SK-N-SH (cell line): ENCODE results near the gene AP2A2. TPM values are rescaled to one million over a fixed set of nuclear protein-coding genes. Genes with fewer than 3 reads are reported as not detected.

ENCODE experiments used
- CTCF ChIA-PET: fragments of 300-600, 350-600 bp; formaldehyde crosslinking; extraction: SDS; loops from one replicate; lab custom pipeline; 2021; lab: Yijun Ruan, JAX
- POLR2A ChIA-PET: fragments of 350-600 bp; sonication (Branson Sonifier 250); formaldehyde crosslinking; extraction: SDS; loops from one replicate; lab custom pipeline; 2020; ENCODE audit warnings: antibody characterized with exemption, inconsistent platforms; lab: Yijun Ruan, JAX
- DNase-seq: peaks from one replicate; pipeline ENCODE4 v3.0.0; 2012
- H2AFZ ChIP-seq: fragments of 200-600 bp; sonication (generic); 2 replicates; pipeline ENCODE4 v1.8.1; 2016; ENCODE audit warnings: antibody characterized with exemption, mild to moderate bottlenecking, low read depth
- H3F3A ChIP-seq: fragments of 200-600 bp; sonication (generic); replicated peaks from 2 replicates; pipeline ENCODE3; 2016; ENCODE audit warnings: antibody characterized with exemption, mild to moderate bottlenecking; ENCODE audit not compliant: insufficient read depth
- H3K27ac ChIP-seq, 2 experiments: fragments of 200-500 bp in 1 of 2; fragments of 200-600 bp in 1 of 2; sonication (Bioruptor generic) in 1 of 2; sonication (generic), shearing (Covaris generic) in 1 of 2; 2 replicates each; pipeline versions ENCODE4 v1.5.1 to v1.6.1; 2014 to 2016; ENCODE audit warnings: low read depth in 2 of 2, inconsistent platforms in 1 of 2, low read length in 1 of 2, mild to moderate bottlenecking in 1 of 2, mixed read lengths in 1 of 2
- H3K27me3 ChIP-seq: fragments of 200-600 bp; sonication (generic), shearing (Covaris generic); 2 replicates; pipeline ENCODE4 v1.6.1; 2016; ENCODE audit warnings: mixed run types; ENCODE audit not compliant: insufficient read depth
- H3K36me3 ChIP-seq, 2 experiments: fragments of 200-500 bp in 1 of 2; fragments of 200-600 bp in 1 of 2; sonication (Bioruptor generic) in 1 of 2; sonication (generic) in 1 of 2; replicated peaks in 1 of 2; 2 replicates each; pipeline versions ENCODE3 to v1.5.1; 2014 to 2016; ENCODE audit warnings: low read length in 1 of 2, mild to moderate bottlenecking in 1 of 2; ENCODE audit not compliant: insufficient read depth in 2 of 2, control insufficient read depth in 1 of 2
- H3K4me1 ChIP-seq, 2 experiments: fragments of 200-500 bp in 1 of 2; fragments of 200-600 bp in 1 of 2; sonication (Bioruptor generic) in 1 of 2; sonication (generic), shearing (Covaris generic) in 1 of 2; 2 replicates each; pipeline versions ENCODE4 v1.5.1 to v1.6.1; 2014 to 2016; ENCODE audit warnings: low read depth in 1 of 2, low read length in 1 of 2, mixed run types in 1 of 2; ENCODE audit not compliant: insufficient read depth in 2 of 2, control insufficient read depth in 1 of 2
- H3K4me2 ChIP-seq: fragments of 200-600 bp; sonication (generic), shearing (Covaris generic); 2 replicates; pipeline ENCODE4 v1.6.1; 2017; ENCODE audit warnings: mixed run types
- H3K4me3 ChIP-seq, 2 experiments: fragments of 200-500 bp in 1 of 2; fragments of 200-600 bp in 1 of 2; sonication (Bioruptor generic) in 1 of 2; sonication (generic), shearing (Covaris generic) in 1 of 2; 2 replicates each; pipeline versions ENCODE4 v1.5.1 to v1.8.1; 2014 to 2016; ENCODE audit warnings: low read depth in 2 of 2, inconsistent platforms in 1 of 2, low read length in 1 of 2, mild to moderate bottlenecking in 1 of 2, mixed read lengths in 1 of 2, moderate library complexity in 1 of 2
- H3K79me2 ChIP-seq: fragments of 200-600 bp; sonication (generic); 2 replicates; pipeline ENCODE4 v1.8.1; 2017; ENCODE audit warnings: mild to moderate bottlenecking; ENCODE audit not compliant: insufficient read depth
- H3K9ac ChIP-seq: fragments of 200-600 bp; sonication (generic); 2 replicates; pipeline ENCODE4 v1.6.1; 2017; ENCODE audit warnings: mixed run types
- H3K9me2 ChIP-seq: fragments of 200-600 bp; sonication (generic); 2 replicates; pipeline ENCODE4 v1.6.1; 2017; ENCODE audit warnings: mixed run types
- H3K9me3 ChIP-seq: fragments of 200-600 bp; sonication (generic); 2 replicates; pipeline ENCODE4 v1.6.1; 2017; ENCODE audit warnings: mixed run types, mild to moderate bottlenecking, moderate library complexity
- H4K20me1 ChIP-seq: fragments of 200-600 bp; sonication (generic); 2 replicates; pipeline ENCODE4 v1.6.1; 2017; ENCODE audit warnings: mild to moderate bottlenecking, mixed run types; ENCODE audit not compliant: insufficient read depth
- CTCF ChIP-seq: fragments of 200-600 bp; sonication (generic); IDR thresholded peaks from 2 replicates; pipeline ENCODE4 v1.6.1; 2017; ENCODE audit warnings: antibody characterized with exemption, mild to moderate bottlenecking, moderate library complexity
- ELF1 ChIP-seq: IDR thresholded peaks from 2 replicates; pipeline ENCODE4 v1.4.0; 2012
- EP300 ChIP-seq, 2 experiments: IDR thresholded peaks; 2 replicates each; pipeline versions ENCODE4 v1.4.0 to v1.6.1; 2012; ENCODE audit warnings: borderline replicate concordance in 1 of 2, low read depth in 1 of 2, low read length in 1 of 2
- FOXJ3 ChIP-seq: sonication (generic); formaldehyde crosslinking; IDR thresholded peaks from 2 replicates; pipeline ENCODE4 v1.5.1; 2020; ENCODE audit warnings: mild to moderate bottlenecking, missing genetic modification reagents
- GATA2 ChIP-seq: sonication (generic); formaldehyde crosslinking; IDR thresholded peaks from 2 replicates; pipeline ENCODE4 v1.5.0; 2020; ENCODE audit warnings: mild to moderate bottlenecking, missing genetic modification reagents
- MEF2A ChIP-seq: IDR thresholded peaks from 2 replicates; pipeline ENCODE4 v1.4.0; 2012; ENCODE audit warnings: low read depth, borderline replicate concordance
- NFIC ChIP-seq: IDR thresholded peaks from 2 replicates; pipeline ENCODE4 v1.4.0; 2012; ENCODE audit warnings: borderline replicate concordance
- RCOR1 ChIP-seq: fragments of 150-350 bp; IDR thresholded peaks from 2 replicates; pipeline ENCODE4 v1.6.1; 2017; ENCODE audit warnings: antibody characterized with exemption, low read length
- RXRA ChIP-seq: IDR thresholded peaks from 2 replicates; pipeline ENCODE4 v1.4.0; 2012; ENCODE audit warnings: low read depth, mild to moderate bottlenecking, borderline replicate concordance
- SMC3 ChIP-seq: IDR thresholded peaks from 2 replicates; pipeline ENCODE4 v1.6.1; 2012; ENCODE audit warnings: low read depth, low read length, improper control_type of control experiment
- TEAD4 ChIP-seq: IDR thresholded peaks from 2 replicates; pipeline ENCODE4 v1.4.0; 2012; ENCODE audit warnings: mild to moderate bottlenecking, borderline replicate concordance; ENCODE audit not compliant: insufficient read depth
- WGBS: methylation state at CpG from one replicate; pipeline ENCODE4 v1.1.6; 2017; ENCODE audit warnings: low lambda C conversion rate; 5-methylcytosine and 5-hydroxymethylcytosine counted together
- polyA plus RNA-seq, 3 experiments: library from polyadenylated mRNA; depleted of rRNA; stranded (reverse); fragments of >200 nt; gene quantifications; 2 replicates each; pipeline ENCODE4 v1.2.3, GENCODE V29; 2012

Gene AP2A2
- polyA plus RNA-seq, 1 of the 3 experiments (the other 2 are of a cell fraction): 42.7 TPM

DNA sequence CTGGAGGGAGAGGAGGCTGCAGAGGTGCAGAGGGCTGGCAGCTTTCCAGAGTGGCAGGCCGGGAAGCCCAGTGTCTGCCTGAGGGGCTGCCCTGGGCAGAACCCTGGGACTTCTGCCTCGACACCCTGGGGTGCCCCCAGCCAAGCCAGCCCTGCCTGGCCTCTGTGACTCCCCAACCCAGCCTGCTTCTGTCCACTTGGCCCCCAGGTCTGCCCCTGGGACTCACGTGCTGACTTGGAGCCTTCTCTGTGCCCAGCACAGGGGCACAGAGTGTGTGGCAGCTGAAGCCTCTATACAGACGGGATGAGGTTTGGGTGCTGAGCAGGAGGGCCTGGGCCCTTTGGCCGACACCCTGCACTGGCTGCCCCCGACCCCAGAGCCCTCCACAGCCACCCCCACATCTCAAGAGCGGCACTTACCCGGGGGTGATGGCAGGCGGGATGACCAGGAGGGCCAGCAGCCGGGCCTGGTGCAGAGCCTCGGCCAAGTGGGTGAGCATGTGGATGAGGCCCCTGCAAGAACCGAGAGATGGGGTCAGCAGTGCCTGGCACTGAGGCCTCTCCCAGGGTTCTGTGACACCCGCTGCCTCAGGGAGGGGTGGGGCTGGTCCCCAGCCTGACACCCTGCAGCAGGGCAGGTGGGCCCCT, 32.5 kb upstream of the AP2A2 start (continued):
- TF ChIP-seq FOXJ3 (CRISPR knock-in tag) (no peak), TEAD4 (no peak), RCOR1 (no peak)

DNA sequence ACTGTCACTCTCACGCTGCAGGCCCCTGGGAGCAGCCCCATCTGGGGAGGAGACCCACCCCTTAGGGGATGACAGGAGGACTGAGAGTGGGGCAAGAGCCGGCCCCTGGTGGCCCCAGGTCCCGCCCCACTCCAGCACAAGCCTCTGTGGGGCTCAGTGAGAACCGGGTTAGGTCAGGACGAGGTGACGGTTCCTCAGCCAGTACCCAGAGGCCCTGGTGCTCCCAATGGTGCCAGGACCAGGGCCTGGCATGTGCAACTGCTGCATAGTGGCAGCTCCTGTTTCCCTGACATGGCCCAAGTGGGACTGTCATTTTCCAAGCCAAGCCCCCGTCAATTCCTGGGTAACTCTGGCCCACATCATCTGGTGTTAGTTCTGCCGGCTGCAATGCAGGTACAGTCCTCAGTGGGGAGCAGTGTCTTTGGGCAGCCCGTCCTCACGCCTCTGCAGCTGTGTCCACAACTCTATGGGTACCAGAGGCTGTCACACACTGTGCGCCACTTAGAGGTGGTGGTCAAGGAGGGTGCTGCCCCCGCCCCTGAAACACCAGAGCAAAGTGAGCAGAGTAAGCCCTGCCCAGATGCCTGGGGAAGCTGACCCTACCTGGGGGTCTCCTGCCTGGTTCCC, 31.0 kb upstream of the AP2A2 start:
- CTCF ChIA-PET: interaction anchor here (0.6 to 2.3 kb wide), 6 partner anchors 17 to 157 kb away, joined by 3 to 6 read pairs (median 4); partner anchors contain the start of gene AP2A2
- H3K9me2 ChIP-seq: no peaks in the 10 kb centered on the region
- WGBS: 91% methylated on average over 6 of the region's 12 CpGs
- TF ChIP-seq GATA2 (CRISPR knock-in tag): no peak
- TF ChIP-seq FOXJ3 (CRISPR knock-in tag): no peak
- TF ChIP-seq RCOR1: no peak
- no peak for TF ChIP-seq CTCF
- no peak for TF ChIP-seq EP300 (IDR thresholded peaks at IDR 0.05; ENCODE audit: borderline replicate concordance in 1 of 2, low read depth in 1 of 2, low read length in 1 of 2)
- no peak for TF ChIP-seq RXRA
- TF ChIP-seq SMC3: no peak
- TF ChIP-seq NFIC: no peak
- TF ChIP-seq MEF2A: no peak
- TF ChIP-seq ELF1: no peak
- TF ChIP-seq, all 33 proteins: peak for 0
- no peak for DNase-seq
- POLR2A ChIA-PET: interaction anchor here (1.0 kb wide), 1 partner anchor 28 kb away, joined by 3 read pairs; no protein-coding TSS in a partner anchor
- Histone ChIP-seq H3K79me2 (no peaks in the 10 kb centered on the region), H3K4me2 (no peak overlapping the region), H3F3A (no peaks in the 10 kb centered on the region), H3K4me1 (peaks cover 0 to 24% of the 10 kb centered on the region in 2 experiments; a peak in 1 of 4 replicates), H3K4me3 (no peak overlapping the region), H3K27ac (no peak overlapping the region), H3K27me3 (no peaks in the 10 kb centered on the region), H3K9ac (no peak overlapping the region), H4K20me1 (no peaks in the 10 kb centered on the region), H3K36me3 (peaks cover 0 to 16% of the 10 kb centered on the region in 2 experiments), H3K9me3 (no peaks in the 10 kb centered on the region), H2AFZ (no peak overlapping the region)
